GM13977 (cell line): ENCODE measurements around the gene CCM2L.

Experiments used
- DNase-seq: peaks from one replicate; pipeline ENCODE4 v3.0.0; 2012; ENCODE audit warnings: low spot score
- CTCF ChIP-seq: IDR thresholded peaks from 2 replicates; pipeline ENCODE4 v1.5.1; 2012; ENCODE audit warnings: mild to moderate bottlenecking, control low read depth; ENCODE audit not compliant: insufficient read depth; ENCODE audit errors: extremely low read depth, missing control alignments
- in situ Hi-C: fragments of 300-500 bp; cut with MboI; formaldehyde crosslinking; loops from one replicate; pipeline ENCODE4 v1.12.0; 2022; ENCODE audit warnings: low sequenced_read_pairs, low pct_unique_long_range_greater_than_20kb, mixed read lengths, inconsistent platforms; ENCODE audit not compliant: unreplicated experiment

Gene CCM2L

DNA sequence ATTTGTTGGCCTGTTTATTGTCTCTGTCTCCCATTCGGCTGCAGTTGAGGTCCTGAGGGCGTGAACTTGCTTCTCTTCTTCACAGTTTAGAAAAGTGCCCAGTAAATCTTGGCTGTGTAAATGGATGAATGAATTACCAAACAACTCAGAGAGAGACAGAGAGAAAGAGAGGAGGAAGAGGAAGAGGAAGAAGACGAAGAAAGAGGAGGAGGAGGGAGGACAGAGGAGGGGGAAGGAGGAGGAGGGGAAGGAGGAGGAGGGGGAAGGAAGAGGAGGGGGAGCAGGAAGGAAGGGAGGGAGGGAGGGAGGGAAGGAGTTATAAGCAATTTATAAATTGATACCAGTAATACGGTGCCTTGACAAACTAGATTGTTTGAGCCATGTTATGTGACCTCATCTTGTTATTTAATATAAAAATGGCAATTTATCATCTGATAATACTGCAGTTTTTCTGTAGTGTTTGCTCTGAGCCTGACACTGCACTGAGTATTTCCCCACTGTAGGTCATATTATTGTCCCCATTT lies 60.5 kb downstream of the CCM2L start:
- DNase-seq: no peak
- in situ Hi-C loops: no loop called here
- TF ChIP-seq CTCF: no peak

- no peak for DNase-seq
- in situ Hi-C loops: no loop called here
Measured at GRCh38 chr20:32071395-32072167, 61.3 kb downstream of the CCM2L start.

DNA sequence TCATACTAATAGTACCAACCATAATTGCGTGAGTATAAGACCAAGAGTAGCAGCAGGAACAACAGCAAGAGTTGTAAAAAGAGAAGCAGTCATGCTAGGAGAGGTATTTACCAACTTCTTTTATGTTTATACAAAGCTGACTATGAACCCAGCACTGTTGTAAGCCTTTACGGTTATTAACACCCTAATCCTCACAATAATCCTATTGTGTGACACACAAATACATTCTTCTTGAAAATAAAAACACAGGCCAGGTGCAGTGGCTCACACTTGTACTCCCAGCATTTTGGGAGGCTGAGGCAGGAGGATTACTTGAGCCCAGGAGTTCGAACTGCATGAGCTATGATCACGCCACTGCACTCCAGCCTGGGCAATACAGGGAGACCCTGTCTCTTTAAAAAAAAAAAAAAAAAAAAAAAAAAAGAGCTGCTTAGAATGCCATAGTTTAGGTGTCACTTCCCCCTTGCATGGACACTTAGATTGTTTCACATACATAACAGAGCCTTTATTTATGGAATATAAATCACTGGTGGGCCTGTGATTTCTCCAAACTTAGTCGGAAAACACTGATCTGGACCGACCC lies 62.0 kb downstream of the CCM2L start:
- no peak for TF ChIP-seq CTCF
- DNase-seq: no peak
- in situ Hi-C loops: no loop called here

More at GRCh38 chr20:32071395-32072167, 61.3 kb downstream of the CCM2L start:
- no peak for TF ChIP-seq CTCF

DNA sequence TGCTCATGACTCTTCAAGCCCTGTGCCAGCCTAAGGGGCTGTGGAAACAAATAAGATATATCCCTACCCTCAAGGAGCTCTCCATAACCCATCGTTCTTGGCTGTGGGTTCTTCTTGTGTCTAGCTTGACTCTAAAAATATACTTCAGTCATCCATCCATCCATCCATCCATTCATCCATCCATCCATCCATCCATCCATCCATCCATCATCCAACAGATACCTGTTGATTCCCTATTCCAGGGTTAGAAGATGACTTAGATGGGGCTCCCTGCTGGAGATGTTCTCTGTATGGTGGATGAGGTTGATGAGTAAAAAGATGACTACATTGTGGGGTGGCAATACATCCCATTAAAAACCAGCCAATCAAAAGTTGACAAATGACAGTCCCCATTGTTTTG lies 65.3 kb downstream of the CCM2L start:
- TF ChIP-seq CTCF: no peak
- no peak for DNase-seq
- in situ Hi-C loops: loop anchor here (25.0 kb wide), 1 partner anchor 238 kb away; the partner anchor contains the start of gene FOXS1

DNA sequence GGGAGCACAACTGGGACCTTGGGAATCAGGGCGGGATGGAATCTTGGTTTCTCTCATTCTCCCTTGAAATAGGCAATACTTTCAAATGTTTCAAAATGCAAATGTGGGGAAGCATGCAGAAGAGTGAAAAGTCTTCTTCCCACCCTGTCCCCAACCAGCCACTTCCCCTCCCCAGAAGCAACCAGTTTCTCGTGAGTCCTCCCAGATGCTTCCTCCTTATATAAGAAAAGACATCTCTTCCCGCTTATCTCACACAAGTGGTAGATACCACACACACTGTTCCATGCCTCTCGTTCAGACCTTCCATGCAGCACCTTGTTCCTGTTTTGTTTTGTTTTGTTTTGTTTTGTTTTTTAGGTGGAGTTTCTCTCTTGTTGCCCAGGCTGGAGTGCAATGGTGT lies 67.0 kb downstream of the CCM2L start:
- no peak for DNase-seq
- in situ Hi-C loops: loop anchor here (25.0 kb wide), 1 partner anchor 240 kb away; the partner anchor contains the start of gene FOXS1
- no peak for TF ChIP-seq CTCF

GRCh38 chr20:32078322-32078721 lies 68.1 kb downstream of the CCM2L start:
- DNase-seq: no peak
- in situ Hi-C loops: loop anchor here (25.0 kb wide), 1 partner anchor 241 kb away; the partner anchor contains the start of gene FOXS1
- no peak for TF ChIP-seq CTCF
